Smooth muscle cell (in vitro differentiated cells): Measurements from ENCODE around the gene SLC26A6. TPM values are rescaled to one million over a fixed set of nuclear protein-coding genes. Genes with fewer than 3 reads are reported as not detected.

Experiments used
- DNase-seq: peaks from one replicate; lab custom pipeline; 2025; ENCODE audit not compliant: unreplicated experiment; lab: John Stamatoyannopoulos, UW
- H2AFZ ChIP-seq: fragments of 200-600 bp; sonication (generic); 2 replicates; pipeline ENCODE4 v1.6.0; 2016; ENCODE audit warnings: antibody characterized with exemption, low read depth, mild to moderate bottlenecking
- H3F3A ChIP-seq: fragments of 200-600 bp; sonication (generic); 2 replicates; pipeline ENCODE4 v1.6.0; 2017; ENCODE audit warnings: antibody characterized with exemption, low read depth
- H3K27ac ChIP-seq: fragments of 200-600 bp; sonication (generic); 2 replicates; pipeline ENCODE4 v1.5.1; 2016; ENCODE audit warnings: low read depth, mild to moderate bottlenecking
- H3K27me3 ChIP-seq: fragments of 200-600 bp; sonication (generic); 2 replicates; pipeline ENCODE4 v1.6.1; 2016; ENCODE audit warnings: low read depth, mild to moderate bottlenecking
- H3K36me3 ChIP-seq: fragments of 200-600 bp; sonication (generic); 2 replicates; pipeline ENCODE4 v1.5.1; 2016; ENCODE audit warnings: low read depth
- H3K4me1 ChIP-seq: fragments of 200-600 bp; sonication (generic); 2 replicates; pipeline ENCODE4 v1.5.1; 2016; ENCODE audit warnings: low read depth
- H3K4me2 ChIP-seq: fragments of 200-600 bp; sonication (generic); 2 replicates; pipeline ENCODE4 v1.6.0; 2016; ENCODE audit warnings: mild to moderate bottlenecking
- H3K4me3 ChIP-seq: fragments of 200-600 bp; sonication (generic); 2 replicates; pipeline ENCODE4 v1.5.1; 2016; ENCODE audit warnings: mild to moderate bottlenecking
- H3K79me2 ChIP-seq: fragments of 200-600 bp; sonication (generic); 2 replicates; pipeline ENCODE4 v1.6.0; 2016; ENCODE audit warnings: low read depth, mild to moderate bottlenecking
- H3K9ac ChIP-seq: fragments of 200-600 bp; sonication (generic); 2 replicates; pipeline ENCODE4 v1.6.0; 2016; ENCODE audit warnings: low read depth
- H3K9me3 ChIP-seq: fragments of 200-600 bp; sonication (generic); replicated peaks from 2 replicates; pipeline ENCODE4 v1.5.1; 2016; ENCODE audit warnings: low read depth
- H4K20me1 ChIP-seq: fragments of 200-600 bp; sonication (generic); 2 replicates; pipeline ENCODE4 v1.6.0; 2016; ENCODE audit warnings: low read depth
- WGBS: methylation state at CpG from one replicate; pipeline ENCODE4 v1.1.7; 2016; ENCODE audit warnings: low lambda C conversion rate; 5-methylcytosine and 5-hydroxymethylcytosine counted together
- polyA plus RNA-seq: library from polyadenylated mRNA; unstranded; fragments of >200 nt; fragmentation: Nextera tagmentation; extraction: Ambion mirVana; gene quantifications from 2 replicates; pipeline ENCODE4 v1.2.1, GENCODE V29; 2016
- total RNA-seq: library from RNA; depleted of rRNA; stranded (reverse); fragments of >200 nt; gene quantifications from 2 replicates; pipeline ENCODE4 v1.2.3, GENCODE V29; 2014
- TF ChIP-seq, protein P1 (sequence below): fragments of 200-600 bp; sonication (generic); IDR thresholded peaks from 2 replicates; pipeline ENCODE4 v1.5.1; 2017; ENCODE audit warnings: borderline replicate concordance, mild to moderate bottlenecking, antibody characterized with exemption; ENCODE audit not compliant: insufficient read depth, poor library complexity, severe bottlenecking

The SLC26A6 gene
- total and polyA plus RNA-seq, 2 experiments from 2014 or later: 28.4 to 34.8 TPM

DNA sequence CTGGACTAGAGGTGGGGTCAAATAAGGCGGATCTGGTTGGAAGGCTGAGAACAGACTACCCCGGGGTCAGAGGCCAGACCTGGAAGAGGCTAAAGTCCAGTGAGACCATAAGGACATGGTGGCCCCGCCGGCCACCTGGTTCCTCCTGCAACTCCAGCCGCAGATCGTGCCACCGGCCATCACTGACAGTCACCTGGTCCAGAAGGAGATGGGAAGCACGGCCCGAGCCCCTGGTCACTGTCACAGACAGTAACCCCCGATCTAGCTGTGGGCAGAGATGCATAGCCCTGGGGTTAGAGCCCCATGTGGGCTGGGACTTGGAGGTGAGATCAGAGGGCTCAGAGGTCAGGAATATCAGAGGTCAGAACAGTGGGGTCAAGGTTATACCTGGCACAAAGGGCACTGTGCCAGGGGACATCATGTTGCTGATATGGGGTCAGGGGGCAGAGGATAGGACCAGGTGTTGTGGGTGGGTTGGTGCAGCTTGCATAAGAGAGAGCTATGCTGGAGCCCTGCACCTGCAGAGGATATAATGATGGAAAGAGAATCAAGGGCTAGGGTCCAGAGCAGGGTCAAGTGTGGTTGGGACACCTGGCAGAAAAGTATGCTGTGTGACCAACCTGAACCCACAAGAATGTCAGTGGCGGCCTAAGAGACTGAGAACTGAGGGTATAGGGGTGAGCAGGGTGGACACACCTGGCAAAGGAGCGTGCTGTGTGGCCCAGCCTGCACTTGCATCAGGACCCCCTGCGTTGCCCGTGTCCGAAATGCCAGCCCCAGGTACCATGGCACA is 17.9 kb upstream of the SLC26A6 start:
- Histone ChIP-seq H2AFZ (no peak overlapping the region), H3K4me3 (no peak overlapping the region), H3K27me3 (no peaks in the 10 kb centered on the region), H3K79me2 (no peaks in the 10 kb centered on the region), H4K20me1 (no peaks in the 10 kb centered on the region), H3F3A (no peaks in the 10 kb centered on the region), H3K4me2 (no peak overlapping the region), H3K9ac (no peak overlapping the region), H3K9me3 (no peaks in the 10 kb centered on the region), H3K36me3 (no peaks in the 10 kb centered on the region), H3K4me1 (no peaks in the 10 kb centered on the region), H3K27ac (no peak overlapping the region)
- WGBS: 95% methylated on average over 15 of the region's 15 CpGs
- TF ChIP-seq, protein P1, sequence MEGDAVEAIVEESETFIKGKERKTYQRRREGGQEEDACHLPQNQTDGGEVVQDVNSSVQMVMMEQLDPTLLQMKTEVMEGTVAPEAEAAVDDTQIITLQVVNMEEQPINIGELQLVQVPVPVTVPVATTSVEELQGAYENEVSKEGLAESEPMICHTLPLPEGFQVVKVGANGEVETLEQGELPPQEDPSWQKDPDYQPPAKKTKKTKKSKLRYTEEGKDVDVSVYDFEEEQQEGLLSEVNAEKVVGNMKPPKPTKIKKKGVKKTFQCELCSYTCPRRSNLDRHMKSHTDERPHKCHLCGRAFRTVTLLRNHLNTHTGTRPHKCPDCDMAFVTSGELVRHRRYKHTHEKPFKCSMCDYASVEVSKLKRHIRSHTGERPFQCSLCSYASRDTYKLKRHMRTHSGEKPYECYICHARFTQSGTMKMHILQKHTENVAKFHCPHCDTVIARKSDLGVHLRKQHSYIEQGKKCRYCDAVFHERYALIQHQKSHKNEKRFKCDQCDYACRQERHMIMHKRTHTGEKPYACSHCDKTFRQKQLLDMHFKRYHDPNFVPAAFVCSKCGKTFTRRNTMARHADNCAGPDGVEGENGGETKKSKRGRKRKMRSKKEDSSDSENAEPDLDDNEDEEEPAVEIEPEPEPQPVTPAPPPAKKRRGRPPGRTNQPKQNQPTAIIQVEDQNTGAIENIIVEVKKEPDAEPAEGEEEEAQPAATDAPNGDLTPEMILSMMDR: no peak
- no peak for DNase-seq

DNA sequence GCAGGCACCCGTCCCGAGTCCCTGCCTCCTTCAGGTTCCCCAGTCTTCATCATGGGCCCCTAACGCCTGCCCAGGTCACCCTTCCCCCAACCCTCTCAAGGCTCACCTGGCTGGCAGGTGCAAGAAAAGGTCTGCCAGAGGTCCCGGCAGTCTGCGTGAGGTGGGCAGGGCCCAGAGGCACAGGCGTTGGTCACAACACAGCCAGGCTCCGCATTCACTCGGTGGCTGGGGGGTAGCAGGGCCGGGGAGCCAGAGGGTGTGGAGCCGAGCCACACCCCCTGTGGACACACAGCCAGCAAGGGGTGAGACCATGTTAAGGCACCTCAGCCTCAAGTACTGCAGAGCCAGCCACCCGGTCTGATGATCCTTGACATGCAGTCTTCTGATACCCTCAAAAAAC is 16.5 kb upstream of the SLC26A6 start:
- Histone ChIP-seq H3K4me2 (no peak overlapping the region), H3K9me3 (no peaks in the 10 kb centered on the region), H3K9ac (no peak overlapping the region), H4K20me1 (no peaks in the 10 kb centered on the region), H3K36me3 (no peaks in the 10 kb centered on the region), H3K4me1 (no peaks in the 10 kb centered on the region), H3K27me3 (no peaks in the 10 kb centered on the region), H3K4me3 (no peak overlapping the region), H2AFZ (no peak overlapping the region), H3F3A (no peaks in the 10 kb centered on the region), H3K27ac (no peak overlapping the region), H3K79me2 (no peaks in the 10 kb centered on the region)
- 91% methylated on average over 11 of the region's 11 CpGs for WGBS
- TF ChIP-seq, protein P1: no peak
- DNase-seq: no peak

DNA sequence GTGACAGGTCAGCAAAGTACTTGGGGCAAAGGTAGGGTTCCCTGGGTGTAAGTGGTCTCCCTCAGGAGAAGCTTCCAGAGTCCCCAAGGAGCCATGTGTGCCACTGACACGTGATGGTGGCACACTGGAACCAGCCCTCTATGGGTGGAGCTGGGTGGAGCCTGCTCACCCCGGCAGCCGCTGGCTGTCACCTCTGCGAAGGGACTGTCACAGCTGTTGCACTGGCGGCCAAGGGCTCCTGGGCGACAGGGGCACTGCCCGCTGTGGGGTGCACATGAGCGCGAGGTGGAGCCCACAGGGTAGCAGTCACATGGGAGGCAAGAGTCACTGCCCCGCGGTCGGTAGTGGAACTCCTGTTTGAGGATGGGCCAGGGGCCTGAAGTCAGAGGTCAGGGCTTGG is 15.5 kb upstream of the SLC26A6 start:
- H3K36me3 ChIP-seq: no peaks in the 10 kb centered on the region
- WGBS: 96% methylated on average over 12 of the region's 12 CpGs
- no peak for DNase-seq
- H3K27ac ChIP-seq: no peak overlapping the region
- no peaks in the 10 kb centered on the region for H4K20me1 ChIP-seq
- H3K4me2 ChIP-seq: no peak overlapping the region
- H3K79me2 ChIP-seq: no peaks in the 10 kb centered on the region
- no peak overlapping the region for H3K9ac ChIP-seq
- H3F3A ChIP-seq: no peaks in the 10 kb centered on the region
- no peak overlapping the region for H2AFZ ChIP-seq
- H3K4me3 ChIP-seq: no peak overlapping the region
- no peaks in the 10 kb centered on the region for H3K4me1 ChIP-seq
- H3K9me3 ChIP-seq: no peaks in the 10 kb centered on the region
- TF ChIP-seq, protein P1: no peak
- H3K27me3 ChIP-seq: no peaks in the 10 kb centered on the region
